ENCODE data around the gene YOD1. TPM values are rescaled to one million over a fixed set of nuclear protein-coding genes. Genes with fewer than 3 reads are reported as not detected.

The YOD1 gene
- total and polyA plus RNA-seq, 10 of the 15 experiments (the other 5 are each of a cell fraction or from before 2014, with no cell fraction given): 2.1 to 7.9 (median 5.0) TPM

DNA sequence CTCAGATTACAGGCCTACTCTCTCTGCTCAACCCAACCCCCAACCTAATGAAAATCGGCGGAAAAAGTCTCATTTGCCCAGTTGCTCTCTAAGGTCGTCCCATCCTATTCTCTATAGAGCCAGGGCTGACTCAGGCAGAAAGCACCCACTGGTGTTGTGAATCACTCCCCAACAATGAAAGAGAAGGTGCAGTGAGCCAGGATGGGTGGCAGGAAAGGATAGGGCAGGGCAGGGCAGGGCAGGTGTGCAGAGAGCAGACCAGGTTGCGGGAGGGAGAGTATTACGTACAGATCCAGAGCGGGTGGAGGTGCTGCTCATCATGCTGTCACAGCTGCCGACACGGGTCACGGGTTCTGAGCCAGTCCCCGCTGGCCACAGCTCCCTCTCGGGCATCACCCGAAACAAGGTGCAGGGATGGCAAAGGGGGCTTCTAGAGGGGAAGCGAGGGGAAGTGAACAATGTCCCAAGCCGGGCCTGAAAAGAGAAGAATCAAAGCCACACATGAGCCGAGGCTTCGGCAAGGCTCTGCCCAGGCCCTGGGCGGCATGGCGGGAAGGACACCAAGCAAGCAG is 23.7 kb downstream of the YOD1 start:
- Histone ChIP-seq H3K4me2 (ENCODE audit: control insufficient read depth, insufficient read depth) (no peak overlapping the region), H3K4me3 (no peak overlapping the region), H3K79me2 (ENCODE audit: control insufficient read depth, insufficient read depth, low read length) (no peaks in the 10 kb centered on the region), H2AFZ (ENCODE audit: control insufficient read depth, low read depth, low read length) (no peak overlapping the region), H3K27ac (ENCODE audit: control insufficient read depth, insufficient read depth) (no peak overlapping the region), H3K4me1 (ENCODE audit: control insufficient read depth, insufficient read depth, low read length) (no peaks in the 10 kb centered on the region), H3K27me3 (replicated peaks in 1 of 2; ENCODE audit: control insufficient read depth in 2 of 2, insufficient read depth in 2 of 2, low read length in 1 of 2) (peaks cover 1 to 10% of the 10 kb centered on the region in 2 experiments), H3K9ac (ENCODE audit: control insufficient read depth, insufficient read depth, low read length) (no peak overlapping the region), H3K9me3 (replicated peaks; ENCODE audit: control insufficient read depth, insufficient read depth, low read length) (no peaks in the 10 kb centered on the region), H4K20me1 (ENCODE audit: control insufficient read depth, insufficient read depth) (no peaks in the 10 kb centered on the region), H3K36me3 (ENCODE audit: control insufficient read depth in 2 of 2, insufficient read depth in 2 of 2, low read length in 1 of 2) (no peaks in the 10 kb centered on the region)
- BruUV-seq (replicated peaks): no TSS peak
- FAIRE-seq (no peak), DNase-seq (ENCODE audit: low read depth, low spot score) (no peak), ATAC-seq (no peak)
- intact Hi-C loops (cut with micrococcal nuclease; ENCODE audit: unreplicated experiment) (no loop called here), in situ Hi-C loops (cut with MboI) (no loop called here)
- ChIA-PET POLR2A (no interaction called here), SMC1A (ENCODE audit: uncharacterized antibody, unreplicated experiment) (no interaction called here), RAD21 (ENCODE audit: unreplicated experiment) (no interaction called here), CTCF (interaction anchor here (5.3 kb wide), 1 partner anchor 21 kb away, joined by 19 read pairs; no protein-coding TSS in a partner anchor)
- WGBS (ENCODE audit: insufficient coverage, insufficient replicate concordance, low lambda C conversion rate, missing lambda C conversion rate): 56% methylated on average over 18 of the region's 18 CpGs
- TF ChIP-seq CHD2 (IDR thresholded peaks at IDR 0.05; ENCODE audit: borderline replicate concordance, low read depth, low read length) (no peak), SREBF1 (IDR thresholded peaks at IDR 0.05; ENCODE audit: low read length) (no peak), TCF7 (IDR thresholded peaks at IDR 0.05; ENCODE audit: borderline replicate concordance) (no peak), KLF5 (IDR thresholded peaks at IDR 0.05; ENCODE audit: partially characterized antibody) (no peak), TBL1XR1 (IDR thresholded peaks at IDR 0.05; ENCODE audit: low read depth, low read length) (no peak), NFYB (IDR thresholded peaks at IDR 0.05; ENCODE audit: insufficient read depth, low read depth, low read length) (no peak)
- TF ChIP-seq, protein P1, sequence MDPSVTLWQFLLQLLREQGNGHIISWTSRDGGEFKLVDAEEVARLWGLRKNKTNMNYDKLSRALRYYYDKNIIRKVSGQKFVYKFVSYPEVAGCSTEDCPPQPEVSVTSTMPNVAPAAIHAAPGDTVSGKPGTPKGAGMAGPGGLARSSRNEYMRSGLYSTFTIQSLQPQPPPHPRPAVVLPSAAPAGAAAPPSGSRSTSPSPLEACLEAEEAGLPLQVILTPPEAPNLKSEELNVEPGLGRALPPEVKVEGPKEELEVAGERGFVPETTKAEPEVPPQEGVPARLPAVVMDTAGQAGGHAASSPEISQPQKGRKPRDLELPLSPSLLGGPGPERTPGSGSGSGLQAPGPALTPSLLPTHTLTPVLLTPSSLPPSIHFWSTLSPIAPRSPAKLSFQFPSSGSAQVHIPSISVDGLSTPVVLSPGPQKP (IDR thresholded peaks at IDR 0.05; ENCODE audit: low read depth, low read length): no peak
- TF ChIP-seq, protein P2, sequence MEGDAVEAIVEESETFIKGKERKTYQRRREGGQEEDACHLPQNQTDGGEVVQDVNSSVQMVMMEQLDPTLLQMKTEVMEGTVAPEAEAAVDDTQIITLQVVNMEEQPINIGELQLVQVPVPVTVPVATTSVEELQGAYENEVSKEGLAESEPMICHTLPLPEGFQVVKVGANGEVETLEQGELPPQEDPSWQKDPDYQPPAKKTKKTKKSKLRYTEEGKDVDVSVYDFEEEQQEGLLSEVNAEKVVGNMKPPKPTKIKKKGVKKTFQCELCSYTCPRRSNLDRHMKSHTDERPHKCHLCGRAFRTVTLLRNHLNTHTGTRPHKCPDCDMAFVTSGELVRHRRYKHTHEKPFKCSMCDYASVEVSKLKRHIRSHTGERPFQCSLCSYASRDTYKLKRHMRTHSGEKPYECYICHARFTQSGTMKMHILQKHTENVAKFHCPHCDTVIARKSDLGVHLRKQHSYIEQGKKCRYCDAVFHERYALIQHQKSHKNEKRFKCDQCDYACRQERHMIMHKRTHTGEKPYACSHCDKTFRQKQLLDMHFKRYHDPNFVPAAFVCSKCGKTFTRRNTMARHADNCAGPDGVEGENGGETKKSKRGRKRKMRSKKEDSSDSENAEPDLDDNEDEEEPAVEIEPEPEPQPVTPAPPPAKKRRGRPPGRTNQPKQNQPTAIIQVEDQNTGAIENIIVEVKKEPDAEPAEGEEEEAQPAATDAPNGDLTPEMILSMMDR (IDR thresholded peaks at IDR 0.05 in 2 of 3, conservative IDR thresholded peaks at IDR 0.05 in 1 of 3; ENCODE audit: control insufficient read depth in 2 of 3, extremely low read depth in 1 of 3, insufficient read depth in 1 of 3, low read depth in 3 of 3, low read length in 3 of 3): no peak
